ENCODE results near the gene GET4.

- TF ChIP-seq CTCF (conservative IDR thresholded peaks at IDR 0.05) (no peak), EZH2 (IDR thresholded peaks at IDR 0.05; ENCODE audit: low read depth) (no peak)
Measured at GRCh38 chr7:844043-844442, 32.3 kb upstream of the GET4 start.
